Body of pancreas (tissue), 4 donors: ENCODE measurements around the gene TMEM144.

Experiments
- POLR2A ChIP-seq, 3 donors: fragments of 450-650 bp; IDR thresholded peaks; one replicate each; pipeline ENCODE4 v1.6.1; 2016; ENCODE audit warnings: antibody characterized with exemption in 3 of 3, mild to moderate bottlenecking in 2 of 3
- TF ChIP-seq, protein P1 (sequence below), 7 experiments: fragments of 450-650 bp in 4 of 7; fragments of 200-600 bp in 3 of 7; sonication (generic) in 3 of 7; IDR thresholded peaks; one replicate each; pipeline ENCODE4 v1.5.1; 2016 to 2019; ENCODE audit warnings: antibody characterized with exemption in 7 of 7

DNA sequence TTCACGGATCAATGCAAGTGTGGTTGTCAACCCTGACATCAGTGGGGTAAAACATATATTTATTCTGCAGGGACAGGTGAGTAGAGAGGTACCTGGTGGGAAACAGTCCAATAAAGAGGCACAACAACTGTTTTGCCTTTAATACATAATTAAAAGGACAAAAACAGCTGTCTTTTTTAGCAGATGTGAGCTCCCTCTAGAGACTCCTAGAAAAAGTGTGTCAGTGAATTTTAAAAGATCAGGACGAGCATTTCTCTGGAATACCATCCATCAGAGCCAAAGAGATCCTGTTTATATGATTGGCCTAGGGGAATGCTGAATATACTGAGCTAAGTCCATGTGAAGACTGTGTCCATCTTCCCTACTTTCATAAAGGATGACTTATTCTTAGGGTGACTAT is 58.3 kb downstream of the TMEM144 start:
- TF ChIP-seq POLR2A (IDR thresholded peaks at IDR 0.05): no peak
- TF ChIP-seq, protein P1, sequence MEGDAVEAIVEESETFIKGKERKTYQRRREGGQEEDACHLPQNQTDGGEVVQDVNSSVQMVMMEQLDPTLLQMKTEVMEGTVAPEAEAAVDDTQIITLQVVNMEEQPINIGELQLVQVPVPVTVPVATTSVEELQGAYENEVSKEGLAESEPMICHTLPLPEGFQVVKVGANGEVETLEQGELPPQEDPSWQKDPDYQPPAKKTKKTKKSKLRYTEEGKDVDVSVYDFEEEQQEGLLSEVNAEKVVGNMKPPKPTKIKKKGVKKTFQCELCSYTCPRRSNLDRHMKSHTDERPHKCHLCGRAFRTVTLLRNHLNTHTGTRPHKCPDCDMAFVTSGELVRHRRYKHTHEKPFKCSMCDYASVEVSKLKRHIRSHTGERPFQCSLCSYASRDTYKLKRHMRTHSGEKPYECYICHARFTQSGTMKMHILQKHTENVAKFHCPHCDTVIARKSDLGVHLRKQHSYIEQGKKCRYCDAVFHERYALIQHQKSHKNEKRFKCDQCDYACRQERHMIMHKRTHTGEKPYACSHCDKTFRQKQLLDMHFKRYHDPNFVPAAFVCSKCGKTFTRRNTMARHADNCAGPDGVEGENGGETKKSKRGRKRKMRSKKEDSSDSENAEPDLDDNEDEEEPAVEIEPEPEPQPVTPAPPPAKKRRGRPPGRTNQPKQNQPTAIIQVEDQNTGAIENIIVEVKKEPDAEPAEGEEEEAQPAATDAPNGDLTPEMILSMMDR (IDR thresholded peaks at IDR 0.05): no peak
